Adipocyte (in vitro differentiated cells): ENCODE measurements around the gene PRODH2.
"Not testable (repeated sequence)": the region's sequence is repeated elsewhere in the genome, so short reads cannot be mapped to it uniquely, and the experiment has no call there.

ENCODE experiments used
- DNase-seq: peaks from one replicate; pipeline ENCODE4 v3.0.0-alpha.2; 2015; ENCODE audit warnings: low read depth
- H3K27me3 ChIP-seq: replicated peaks from 2 replicates; pipeline ENCODE4 v1.7.0; 2013; ENCODE audit warnings: mild to moderate bottlenecking, low read length, moderate library complexity; ENCODE audit not compliant: control insufficient read depth, insufficient read depth
- H3K36me3 ChIP-seq: 2 replicates; pipeline ENCODE4 v1.7.0; 2013; ENCODE audit warnings: low read length, mild to moderate bottlenecking, moderate library complexity; ENCODE audit not compliant: control insufficient read depth, insufficient read depth, severe bottlenecking
- H3K4me1 ChIP-seq: 2 replicates; pipeline ENCODE4 v1.7.0; 2013; ENCODE audit warnings: mild to moderate bottlenecking, low read length, moderate library complexity; ENCODE audit not compliant: control insufficient read depth, insufficient read depth
- H3K4me3 ChIP-seq: 2 replicates; pipeline ENCODE4 v1.7.0; 2013; ENCODE audit warnings: mild to moderate bottlenecking, low read length, moderate library complexity
- H3K9ac ChIP-seq: 2 replicates; pipeline ENCODE4 v1.7.0; 2013; ENCODE audit warnings: mild to moderate bottlenecking, low read length, moderate library complexity
- H3K9me3 ChIP-seq: 2 replicates; pipeline ENCODE4 v1.7.0; 2013; ENCODE audit warnings: mild to moderate bottlenecking, low read length, moderate library complexity; ENCODE audit not compliant: control insufficient read depth

Gene PRODH2

DNA sequence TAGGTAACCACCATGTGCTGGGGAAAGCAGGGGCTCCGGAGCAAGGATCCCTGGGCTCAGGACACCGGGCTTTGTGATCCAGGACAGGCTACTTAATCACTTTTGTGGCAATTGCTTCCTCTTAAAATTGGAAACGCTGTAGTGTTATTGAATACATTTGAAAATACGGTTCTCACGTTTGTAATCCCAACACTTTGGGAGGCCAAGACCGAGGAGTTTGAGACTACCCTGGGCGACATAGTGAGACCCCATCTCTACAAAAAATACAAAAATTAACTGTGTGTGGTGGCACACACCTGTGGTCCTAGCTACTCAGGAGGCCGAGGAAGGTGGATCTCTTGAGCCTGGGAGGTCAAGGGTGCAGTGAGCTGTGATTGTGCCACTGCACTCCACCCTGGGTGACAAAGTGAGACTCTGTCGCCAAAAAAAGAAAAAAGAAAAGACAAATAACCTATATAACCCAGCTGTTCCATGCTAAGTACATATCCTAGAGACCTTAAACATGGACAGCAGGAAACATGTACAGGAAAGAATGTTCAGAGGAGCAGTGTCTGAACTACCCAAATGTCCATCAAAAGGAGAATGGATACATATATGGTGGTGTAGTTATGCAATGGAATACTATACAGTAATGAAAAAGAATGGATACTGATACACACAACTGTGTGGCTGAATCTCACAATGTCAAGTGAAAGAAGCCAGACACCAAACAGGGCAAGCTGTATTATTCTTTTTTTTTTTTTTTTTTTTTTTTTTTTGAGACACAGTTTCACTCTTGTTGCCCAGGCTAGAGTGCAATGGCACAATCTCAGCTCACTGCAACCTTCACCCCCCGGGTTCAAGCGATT lies 622 bp upstream of the PRODH2 start:
- H3K9me3 ChIP-seq: no peaks in the 10 kb centered on the region
- no peak overlapping the region for H3K9ac ChIP-seq
- H3K36me3 ChIP-seq: no peaks in the 10 kb centered on the region
- peaks cover 48% of the 10 kb centered on the region for H3K27me3 ChIP-seq
- no peak overlapping the region for H3K4me3 ChIP-seq
- DNase-seq: no peak
- no peaks in the 10 kb centered on the region for H3K4me1 ChIP-seq

DNA sequence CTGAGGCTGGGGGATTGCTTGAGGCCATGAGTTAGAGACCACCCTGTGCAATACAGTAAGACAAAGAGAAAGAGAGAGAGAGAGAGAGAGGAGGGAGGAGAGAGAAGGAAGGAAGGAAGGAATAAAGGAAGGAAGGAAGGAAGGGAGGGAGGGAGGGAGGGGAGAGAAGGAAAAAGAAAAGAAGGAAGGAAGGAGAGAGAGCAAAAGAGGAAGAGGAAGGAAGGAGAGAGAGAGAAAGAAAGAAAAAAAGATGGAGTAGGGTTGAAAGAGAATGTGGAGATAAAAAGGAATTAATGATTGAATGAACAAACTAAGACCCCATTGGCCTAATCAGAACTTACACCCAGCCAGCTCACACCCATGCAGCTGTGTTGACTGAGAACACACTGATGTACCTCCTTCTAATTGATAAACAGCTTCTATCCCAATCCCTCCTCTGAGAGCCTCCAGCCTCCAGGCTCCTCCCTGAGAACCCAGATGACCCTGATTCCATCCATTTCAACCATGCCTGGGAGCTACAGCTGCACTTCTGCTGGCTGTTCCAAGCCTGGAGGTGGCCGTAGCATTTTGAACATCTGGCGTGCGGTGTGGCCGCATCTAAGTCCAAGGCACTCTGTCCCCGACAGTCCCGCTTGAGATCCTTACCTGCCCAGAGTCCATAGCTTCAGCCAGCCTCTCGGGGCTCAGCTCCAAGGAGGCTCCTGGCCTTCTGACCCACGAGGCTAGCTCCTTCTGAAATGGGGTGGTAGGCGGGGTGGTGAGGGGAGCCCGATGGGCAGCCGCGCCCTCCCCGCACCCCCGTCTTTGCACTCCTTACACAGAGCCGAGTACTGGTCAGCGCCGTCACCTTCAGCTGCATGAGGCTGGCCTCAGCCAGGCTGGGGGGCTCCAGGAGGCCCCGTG lies 1.1 kb downstream of the PRODH2 start:
- Histone ChIP-seq H3K27me3 (peaks cover 48% of the 10 kb centered on the region), H3K9me3 (no peaks in the 10 kb centered on the region), H3K36me3 (no peaks in the 10 kb centered on the region), H3K9ac (no peak overlapping the region), H3K4me1 (no peaks in the 10 kb centered on the region), H3K4me3 (no peak overlapping the region)
- DNase-seq: no peak

DNA sequence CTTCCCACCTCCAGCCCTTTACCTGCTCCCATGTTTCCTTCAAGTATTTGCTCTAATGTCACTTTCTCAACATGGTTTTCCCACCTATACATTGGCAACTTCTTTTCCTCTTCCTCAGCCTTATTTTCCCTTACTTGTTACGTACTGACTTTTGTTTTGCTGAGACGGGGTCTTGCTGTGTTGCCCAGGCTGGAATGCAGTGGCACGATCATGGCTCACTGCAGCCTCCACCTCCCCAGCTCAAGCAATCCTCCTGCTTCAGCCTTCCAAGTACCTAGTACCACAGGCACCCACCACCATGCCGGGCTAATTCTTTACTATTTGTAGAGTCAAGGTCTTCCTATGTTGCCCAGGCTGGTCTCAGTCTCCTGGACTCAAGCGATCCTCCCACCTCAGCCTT lies 5.0 kb downstream of the PRODH2 start:
- peaks cover 50% of the 10 kb centered on the region for H3K27me3 ChIP-seq
- DNase-seq: no peak
- no peak overlapping the region for H3K4me3 ChIP-seq
- no peaks in the 10 kb centered on the region for H3K9me3 ChIP-seq
- H3K36me3 ChIP-seq: no peaks in the 10 kb centered on the region
- no peaks in the 10 kb centered on the region for H3K4me1 ChIP-seq
- no peak overlapping the region for H3K9ac ChIP-seq

DNA sequence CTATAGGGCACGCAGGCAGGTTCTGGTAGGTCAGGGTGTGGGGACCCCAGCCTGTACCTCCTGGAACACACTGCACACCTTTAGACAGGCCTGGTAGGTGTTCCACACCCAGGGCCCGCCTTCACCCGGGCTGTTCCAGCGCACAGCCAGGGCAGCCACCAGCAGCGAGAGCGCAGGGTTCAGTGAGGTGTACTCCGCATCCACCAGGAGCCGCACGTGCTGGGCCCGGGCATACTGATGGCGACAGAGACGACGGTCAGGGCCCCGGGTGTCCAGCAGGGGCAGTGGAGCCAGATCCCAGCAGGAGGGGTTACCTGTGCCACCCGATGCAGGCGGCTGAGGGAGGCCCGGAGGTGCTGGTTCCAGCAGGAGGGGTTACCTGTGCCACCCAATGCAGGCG lies 6.0 kb downstream of the PRODH2 start:
- Histone ChIP-seq H3K4me3 (no peak overlapping the region), H3K27me3 (peaks cover 51% of the 10 kb centered on the region), H3K36me3 (no peaks in the 10 kb centered on the region), H3K9me3 (peaks cover 6% of the 10 kb centered on the region), H3K4me1 (no peaks in the 10 kb centered on the region), H3K9ac (no peak overlapping the region)
- no peak for DNase-seq

GRCh38 chr19:35805526-35806102 lies 7.0 kb downstream of the PRODH2 start:
- Histone ChIP-seq H3K4me3 (no peak overlapping the region), H3K36me3 (no peaks in the 10 kb centered on the region), H3K27me3 (peaks cover 44% of the 10 kb centered on the region), H3K4me1 (no peaks in the 10 kb centered on the region), H3K9ac (no peak overlapping the region), H3K9me3 (peaks cover 6% of the 10 kb centered on the region)
- no peak for DNase-seq

DNA sequence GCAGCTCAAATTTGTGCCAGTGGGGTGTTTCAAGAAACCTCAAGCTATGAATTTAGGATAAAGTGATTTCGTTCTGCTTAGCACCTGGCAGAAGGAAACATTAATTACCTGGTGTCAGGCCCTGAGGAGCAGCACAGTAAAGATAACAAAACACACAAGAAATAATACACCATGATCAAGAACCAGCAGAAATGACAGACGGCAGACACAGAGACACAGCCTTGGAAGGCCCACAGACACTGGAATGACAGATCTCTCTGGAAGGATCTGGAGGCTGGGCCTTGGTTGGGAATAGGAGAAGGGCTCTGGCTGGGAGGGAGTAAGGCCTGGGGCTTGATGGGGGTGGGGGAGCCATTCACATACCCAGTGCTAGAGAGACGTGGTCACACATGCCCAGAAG lies 10.8 kb downstream of the PRODH2 start:
- Histone ChIP-seq H3K4me1 (no peaks in the 10 kb centered on the region), H3K36me3 (no peaks in the 10 kb centered on the region), H3K4me3 (no peak overlapping the region), H3K9ac (no peak overlapping the region), H3K27me3 (peaks cover 59% of the 10 kb centered on the region), H3K9me3 (peaks cover 6% of the 10 kb centered on the region)
- DNase-seq: no peak

- Histone ChIP-seq H3K4me1 (peaks cover 8% of the 10 kb centered on the region), H3K4me3 (no peak overlapping the region), H3K36me3 (no peaks in the 10 kb centered on the region), H3K27me3 (peaks cover 46% of the 10 kb centered on the region), H3K9me3 (peaks cover 6% of the 10 kb centered on the region), H3K9ac (no peak overlapping the region)
- DNase-seq: peak; percentile 5
Observed at GRCh38 chr19:35797663-35798062, 15.0 kb downstream of the PRODH2 start.

- H3K36me3 ChIP-seq: no peaks in the 10 kb centered on the region
- H3K9ac ChIP-seq: no peak overlapping the region
- peaks cover 3% of the 10 kb centered on the region for H3K9me3 ChIP-seq
- peaks cover 8% of the 10 kb centered on the region for H3K4me1 ChIP-seq
- H3K4me3 ChIP-seq: no peak overlapping the region
- no peak for DNase-seq
- H3K27me3 ChIP-seq: peaks cover 38% of the 10 kb centered on the region
Observed at GRCh38 chr19:35796645-35797542, 15.8 kb downstream of the PRODH2 start.

DNA sequence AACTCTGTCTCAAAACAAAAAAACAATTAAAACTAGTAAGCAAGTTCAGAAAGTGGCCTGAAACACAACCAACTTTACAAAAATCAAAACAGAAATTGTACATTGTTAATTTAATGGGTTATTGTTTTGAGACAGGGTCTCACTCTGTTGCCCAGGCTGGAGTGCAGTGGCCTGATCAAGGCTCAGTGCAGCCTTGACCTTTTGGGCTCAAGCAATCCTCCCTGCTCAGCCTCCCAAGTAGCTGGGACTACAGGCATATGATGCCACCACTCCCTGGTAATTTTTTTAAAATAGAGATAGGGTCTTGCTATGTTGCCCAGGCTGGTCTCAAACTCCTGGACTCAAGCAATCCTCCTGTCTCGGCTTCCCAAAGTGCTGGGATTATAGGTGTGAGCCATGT lies 17.1 kb downstream of the PRODH2 start:
- H3K9ac ChIP-seq, H3K4me3 ChIP-seq, H3K9me3 ChIP-seq, DNase-seq, H3K4me1 ChIP-seq, H3K36me3 ChIP-seq: not testable (repeated sequence)
- H3K27me3 ChIP-seq: peaks cover 33% of the 10 kb centered on the region

DNA sequence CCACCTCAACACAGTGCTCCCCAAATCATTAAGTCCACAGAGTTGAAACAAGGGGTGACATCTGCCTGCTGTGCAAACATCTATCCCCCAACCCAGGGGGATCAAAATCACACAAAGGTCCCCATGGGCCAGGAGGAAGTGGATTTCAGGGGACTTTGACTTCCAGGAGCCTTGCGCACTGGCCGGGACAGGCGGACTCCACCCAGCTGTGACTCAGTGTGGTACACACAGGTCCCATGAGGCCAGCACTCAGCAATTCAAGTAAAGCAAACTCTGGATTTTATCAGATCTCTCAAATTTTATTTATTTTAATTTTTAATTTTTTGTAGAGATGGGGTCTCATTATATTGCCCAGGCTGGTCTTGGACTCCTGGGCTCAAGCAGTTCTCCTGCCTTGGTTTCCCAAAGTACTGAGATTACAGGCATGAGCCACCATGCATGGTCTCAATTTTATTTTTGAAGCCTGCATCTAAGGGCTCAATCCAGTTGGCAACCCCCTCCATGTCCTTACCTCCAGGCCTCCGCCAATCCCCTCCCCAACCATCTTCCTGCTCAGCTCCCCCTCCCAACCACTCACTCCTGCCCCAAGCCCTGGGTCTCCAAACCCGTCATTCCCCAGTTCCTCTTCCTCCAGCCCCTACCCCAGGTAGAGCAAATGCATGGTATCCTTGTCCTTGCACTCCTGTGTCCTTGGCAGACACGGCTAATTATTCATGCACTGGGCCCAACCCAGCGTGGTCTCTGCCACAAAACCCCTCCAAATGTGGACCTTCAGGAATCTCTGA lies 19.1 kb downstream of the PRODH2 start:
- H3K9me3 ChIP-seq: no peaks in the 10 kb centered on the region
- peak; percentile 6 for DNase-seq
- no peaks in the 10 kb centered on the region for H3K36me3 ChIP-seq
- H3K9ac ChIP-seq: no peak overlapping the region
- H3K27me3 ChIP-seq: peaks cover 20% of the 10 kb centered on the region
- H3K4me1 ChIP-seq: peaks cover 8% of the 10 kb centered on the region
- H3K4me3 ChIP-seq: no peak overlapping the region
